HEK293 (cell line): ENCODE data around the gene MCF2L.

Experiments
- CTCF ChIA-PET: fragments of 350-600 bp; formaldehyde crosslinking; extraction: SDS; loops from one replicate; lab custom pipeline; 2021; ENCODE audit warnings: antibody characterized with exemption; lab: Yijun Ruan, JAX
- POLR2A ChIA-PET: fragments of 300-600 bp; formaldehyde crosslinking; extraction: SDS; loops from one replicate; lab custom pipeline; 2020; ENCODE audit warnings: antibody characterized with exemption, inconsistent platforms; lab: Yijun Ruan, JAX
- H3K27ac ChIP-seq: fragments of 200-500 bp; sonication (Bioruptor generic); 2 replicates; pipeline ENCODE4 v1.5.1; 2014; ENCODE audit warnings: low read depth, low read length, control low read depth, inconsistent platforms; ENCODE audit errors: extremely low read depth
- H3K36me3 ChIP-seq, 2 experiments: fragments of 200-500 bp in 1 of 2; sonication (Bioruptor generic) in 1 of 2; 1 replicate in 1 of 2; 2 replicates in 1 of 2; pipeline ENCODE4 v1.5.1; 2014 to 2017; ENCODE audit warnings: inconsistent platforms in 2 of 2, low read length in 2 of 2; ENCODE audit not compliant: control insufficient read depth in 2 of 2, insufficient read depth in 1 of 2
- H3K4me1 ChIP-seq: fragments of 200-500 bp; sonication (Bioruptor generic); 2 replicates; pipeline ENCODE4 v1.5.1; 2014; ENCODE audit warnings: mild to moderate bottlenecking, low read length, inconsistent platforms; ENCODE audit not compliant: control insufficient read depth, insufficient read depth
- H3K4me3 ChIP-seq: 2 replicates; pipeline ENCODE4 v1.5.1; 2011; ENCODE audit warnings: low read depth, mild to moderate bottlenecking, control low read depth, low read length, moderate library complexity
- H3K9me3 ChIP-seq: fragments of 200-500 bp; sonication (Bioruptor generic); 2 replicates; pipeline ENCODE4 v1.5.1; 2014; ENCODE audit warnings: low read depth, low read length, inconsistent platforms; ENCODE audit not compliant: control insufficient read depth, insufficient read depth
- FEZF1 ChIP-seq: fragments of 450-650 bp; formaldehyde crosslinking; IDR thresholded peaks from 2 replicates; pipeline ENCODE4 v1.5.1; 2016; ENCODE audit warnings: missing biosample characterization, missing genetic modification characterization
- KLF16 ChIP-seq: fragments of 450-650 bp; formaldehyde crosslinking; IDR thresholded peaks from 2 replicates; pipeline ENCODE4 v1.5.1; 2017; ENCODE audit warnings: missing biosample characterization, missing genetic modification characterization
- PATZ1 ChIP-seq: fragments of 450-650 bp; formaldehyde crosslinking; IDR thresholded peaks from 2 replicates; pipeline ENCODE4 v1.5.1; 2016; ENCODE audit warnings: missing biosample characterization, missing genetic modification characterization
- PRDM10 ChIP-seq: fragments of 450-650 bp; formaldehyde crosslinking; IDR thresholded peaks from 2 replicates; pipeline ENCODE4 v1.5.1; 2016; ENCODE audit warnings: missing biosample characterization, missing genetic modification characterization
- SCRT1 ChIP-seq: fragments of 450-650 bp; formaldehyde crosslinking; IDR thresholded peaks from 2 replicates; pipeline ENCODE4 v1.5.1; 2016; ENCODE audit warnings: missing biosample characterization, missing genetic modification characterization, borderline replicate concordance
- ZBTB48 ChIP-seq: fragments of 450-650 bp; formaldehyde crosslinking; IDR thresholded peaks from 2 replicates; pipeline ENCODE4 v1.5.1; 2016; ENCODE audit warnings: missing biosample characterization, missing genetic modification characterization
- ZBTB7A ChIP-seq: fragments of 450-650 bp; formaldehyde crosslinking; IDR thresholded peaks from 2 replicates; pipeline ENCODE4 v1.5.1; 2016; ENCODE audit warnings: low read depth, missing biosample characterization, missing genetic modification characterization
- ZNF121 ChIP-seq: fragments of 450-650 bp; formaldehyde crosslinking; IDR thresholded peaks from 2 replicates; pipeline ENCODE4 v1.5.1; 2016; ENCODE audit warnings: missing biosample characterization, missing genetic modification characterization
- ZNF311 ChIP-seq: fragments of 450-650 bp; formaldehyde crosslinking; IDR thresholded peaks from 2 replicates; pipeline ENCODE4 v1.5.1; 2017; ENCODE audit warnings: missing biosample characterization, missing genetic modification characterization, borderline replicate concordance
- ZNF521 ChIP-seq: fragments of 450-650 bp; formaldehyde crosslinking; IDR thresholded peaks from 2 replicates; pipeline ENCODE4 v1.5.1; 2017; ENCODE audit warnings: missing biosample characterization, mild to moderate bottlenecking, missing genetic modification characterization
- ZNF530 ChIP-seq: fragments of 450-650 bp; formaldehyde crosslinking; IDR thresholded peaks from 2 replicates; pipeline ENCODE4 v1.5.1; 2016; ENCODE audit warnings: low read depth, missing biosample characterization, missing genetic modification characterization
- ZNF549 ChIP-seq: fragments of 450-650 bp; IDR thresholded peaks from 2 replicates; pipeline ENCODE4 v1.5.1; 2018; ENCODE audit warnings: missing biosample characterization, missing genetic modification characterization, mild to moderate bottlenecking, inconsistent platforms, moderate library complexity
- ZNF555 ChIP-seq: fragments of 450-650 bp; formaldehyde crosslinking; conservative IDR thresholded peaks from 2 replicates; pipeline ENCODE4 v1.5.1; 2017; ENCODE audit warnings: missing biosample characterization, mild to moderate bottlenecking, missing genetic modification characterization, inconsistent platforms
- ZNF560 ChIP-seq: fragments of 450-650 bp; formaldehyde crosslinking; IDR thresholded peaks from 2 replicates; pipeline ENCODE4 v1.5.1; 2017; ENCODE audit warnings: missing biosample characterization, missing genetic modification characterization, borderline replicate concordance
- ZNF571 ChIP-seq: fragments of 450-650 bp; formaldehyde crosslinking; IDR thresholded peaks from 2 replicates; pipeline ENCODE4 v1.5.0; 2017; ENCODE audit warnings: missing biosample characterization, missing genetic modification characterization
- ZNF623 ChIP-seq: fragments of 450-650 bp; formaldehyde crosslinking; IDR thresholded peaks from 2 replicates; pipeline ENCODE4 v1.5.1; 2016; ENCODE audit warnings: missing biosample characterization, missing genetic modification characterization
- ZNF654 ChIP-seq: fragments of 450-650 bp; formaldehyde crosslinking; IDR thresholded peaks from 2 replicates; pipeline ENCODE4 v1.5.1; 2016; ENCODE audit warnings: low read depth, missing biosample characterization, missing genetic modification characterization
- TF ChIP-seq, protein P1 (sequence below): fragments of 450-650 bp; formaldehyde crosslinking; IDR thresholded peaks from 2 replicates; pipeline ENCODE4 v1.5.1; 2016; ENCODE audit warnings: missing biosample characterization, missing genetic modification characterization
- TF ChIP-seq, protein P2 (sequence below): fragments of 450-650 bp; formaldehyde crosslinking; conservative IDR thresholded peaks from 2 replicates; pipeline ENCODE4 v1.5.1; 2016; ENCODE audit warnings: low read depth, missing biosample characterization, missing genetic modification characterization
- TF ChIP-seq, protein P3 (sequence below): fragments of 450-650 bp; formaldehyde crosslinking; IDR thresholded peaks from 2 replicates; pipeline ENCODE4 v1.5.1; 2016; ENCODE audit warnings: missing biosample characterization, missing genetic modification characterization

Gene MCF2L

DNA sequence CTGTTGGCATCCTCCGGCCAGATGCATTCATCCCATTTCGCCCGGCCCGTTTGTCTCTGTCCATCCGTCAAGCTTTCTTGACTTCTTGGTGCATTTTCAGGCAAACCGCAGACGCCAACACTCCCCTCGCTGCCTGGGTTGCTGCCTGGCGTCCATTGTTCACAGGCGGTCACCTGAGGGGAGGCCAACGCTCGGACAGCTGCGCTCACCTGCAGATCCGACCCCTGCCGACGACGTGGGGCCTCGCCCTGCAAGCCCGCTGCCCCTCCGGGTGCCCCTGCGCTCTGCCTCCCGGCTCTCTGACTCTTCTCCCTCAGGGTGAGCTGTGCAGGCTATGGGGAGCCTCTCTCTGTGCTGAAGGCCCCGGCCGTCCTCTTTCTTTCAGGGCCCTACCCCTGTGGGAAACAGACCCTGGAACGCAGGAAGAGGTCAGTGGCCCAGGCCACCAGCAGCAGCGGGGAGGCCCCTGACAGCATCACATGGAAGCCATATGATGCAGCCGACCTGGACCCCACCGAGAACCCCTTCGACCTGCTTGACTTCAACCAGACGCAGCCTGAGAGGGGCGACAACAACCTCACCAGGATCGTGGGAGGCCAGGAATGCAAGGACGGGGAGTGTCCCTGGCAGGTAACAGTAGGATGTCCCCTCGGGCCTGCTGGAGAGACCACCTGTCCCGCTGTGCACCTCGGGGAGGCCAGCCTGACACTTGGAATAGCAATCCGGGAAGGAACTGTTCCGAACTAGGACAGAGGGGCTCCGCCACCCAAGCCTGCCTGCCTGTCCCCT is 174.6 kb downstream of the MCF2L start:
- Histone ChIP-seq H3K4me3 (no peak overlapping the region), H3K27ac (no peak overlapping the region)
- POLR2A ChIA-PET, result interaction anchor here (0.5 kb wide), 1 partner anchor 436 kb away, joined by 4 read pairs; no protein-coding TSS in a partner anchor
- no peak for TF ChIP-seq ZNF549 (tag by site-specific recombination)
- TF ChIP-seq, protein P1, sequence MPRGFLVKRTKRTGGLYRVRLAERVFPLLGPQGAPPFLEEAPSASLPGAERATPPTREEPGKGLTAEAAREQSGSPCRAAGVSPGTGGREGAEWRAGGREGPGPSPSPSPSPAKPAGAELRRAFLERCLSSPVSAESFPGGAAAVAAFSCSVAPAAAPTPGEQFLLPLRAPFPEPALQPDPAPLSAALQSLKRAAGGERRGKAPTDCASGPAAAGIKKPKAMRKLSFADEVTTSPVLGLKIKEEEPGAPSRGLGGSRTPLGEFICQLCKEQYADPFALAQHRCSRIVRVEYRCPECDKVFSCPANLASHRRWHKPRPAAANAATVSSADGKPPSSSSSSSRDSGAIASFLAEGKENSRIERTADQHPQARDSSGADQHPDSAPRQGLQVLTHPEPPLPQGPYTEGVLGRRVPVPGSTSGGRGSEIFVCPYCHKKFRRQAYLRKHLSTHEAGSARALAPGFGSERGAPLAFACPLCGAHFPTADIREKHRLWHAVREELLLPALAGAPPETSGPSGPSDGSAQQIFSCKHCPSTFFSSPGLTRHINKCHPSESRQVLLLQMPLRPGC (tag by site-specific recombination), result no peak
- TF ChIP-seq ZNF530 (tag by site-specific recombination), result no peak
- TF ChIP-seq ZNF623 (tag by site-specific recombination), result no peak
- no peak for TF ChIP-seq ZBTB7A
- no peak for TF ChIP-seq ZNF311 (tag by site-specific recombination)
- no peak for TF ChIP-seq ZBTB48 (tag by site-specific recombination)
- TF ChIP-seq, protein P2, sequence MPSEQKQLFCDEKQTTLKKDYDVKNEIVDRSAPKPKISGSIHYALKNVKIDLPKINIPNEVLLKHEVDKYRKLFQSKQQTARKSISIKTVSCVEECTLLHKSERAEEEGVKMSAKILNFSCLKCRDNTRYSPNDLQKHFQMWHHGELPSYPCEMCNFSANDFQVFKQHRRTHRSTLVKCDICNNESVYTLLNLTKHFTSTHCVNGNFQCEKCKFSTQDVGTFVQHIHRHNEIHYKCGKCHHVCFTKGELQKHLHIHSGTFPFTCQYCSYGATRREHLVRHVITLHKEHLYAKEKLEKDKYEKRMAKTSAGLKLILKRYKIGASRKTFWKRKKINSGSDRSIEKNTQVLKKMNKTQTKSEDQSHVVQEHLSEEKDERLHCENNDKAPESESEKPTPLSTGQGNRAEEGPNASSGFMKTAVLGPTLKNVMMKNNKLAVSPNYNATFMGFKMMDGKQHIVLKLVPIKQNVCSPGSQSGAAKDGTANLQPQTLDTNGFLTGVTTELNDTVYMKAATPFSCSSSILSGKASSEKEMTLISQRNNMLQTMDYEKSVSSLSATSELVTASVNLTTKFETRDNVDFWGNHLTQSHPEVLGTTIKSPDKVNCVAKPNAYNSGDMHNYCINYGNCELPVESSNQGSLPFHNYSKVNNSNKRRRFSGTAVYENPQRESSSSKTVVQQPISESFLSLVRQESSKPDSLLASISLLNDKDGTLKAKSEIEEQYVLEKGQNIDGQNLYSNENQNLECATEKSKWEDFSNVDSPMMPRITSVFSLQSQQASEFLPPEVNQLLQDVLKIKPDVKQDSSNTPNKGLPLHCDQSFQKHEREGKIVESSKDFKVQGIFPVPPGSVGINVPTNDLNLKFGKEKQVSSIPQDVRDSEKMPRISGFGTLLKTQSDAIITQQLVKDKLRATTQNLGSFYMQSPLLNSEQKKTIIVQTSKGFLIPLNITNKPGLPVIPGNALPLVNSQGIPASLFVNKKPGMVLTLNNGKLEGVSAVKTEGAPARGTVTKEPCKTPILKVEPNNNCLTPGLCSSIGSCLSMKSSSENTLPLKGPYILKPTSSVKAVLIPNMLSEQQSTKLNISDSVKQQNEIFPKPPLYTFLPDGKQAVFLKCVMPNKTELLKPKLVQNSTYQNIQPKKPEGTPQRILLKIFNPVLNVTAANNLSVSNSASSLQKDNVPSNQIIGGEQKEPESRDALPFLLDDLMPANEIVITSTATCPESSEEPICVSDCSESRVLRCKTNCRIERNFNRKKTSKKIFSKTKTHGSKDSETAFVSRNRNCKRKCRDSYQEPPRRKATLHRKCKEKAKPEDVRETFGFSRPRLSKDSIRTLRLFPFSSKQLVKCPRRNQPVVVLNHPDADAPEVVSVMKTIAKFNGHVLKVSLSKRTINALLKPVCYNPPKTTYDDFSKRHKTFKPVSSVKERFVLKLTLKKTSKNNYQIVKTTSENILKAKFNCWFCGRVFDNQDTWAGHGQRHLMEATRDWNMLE (tag by site-specific recombination), result no peak
- TF ChIP-seq KLF16 (tag by site-specific recombination), result no peak
- no peak for TF ChIP-seq SCRT1 (tag by site-specific recombination)
- TF ChIP-seq, all 188 proteins: peak for 0
- Histone ChIP-seq H3K9me3 (no peaks in the 10 kb centered on the region), H3K4me1 (no peaks in the 10 kb centered on the region), H3K36me3 (no peaks in the 10 kb centered on the region)
- CTCF ChIA-PET, result interaction anchor here (1.2 kb wide), 1 partner anchor 9 kb away, joined by 3 read pairs; no protein-coding TSS in a partner anchor

- Histone ChIP-seq H3K4me3 (no peak overlapping the region), H3K9me3 (no peaks in the 10 kb centered on the region), H3K27ac (no peak overlapping the region), H3K36me3 (no peaks in the 10 kb centered on the region), H3K4me1 (no peaks in the 10 kb centered on the region)
- ChIA-PET CTCF (no interaction called here), POLR2A (no interaction called here)
- TF ChIP-seq ZNF521 (tag by site-specific recombination), result no peak
- no peak for TF ChIP-seq ZNF654
- TF ChIP-seq PATZ1, result no peak
- no peak for TF ChIP-seq ZNF560 (tag by site-specific recombination)
- no peak for TF ChIP-seq ZNF549 (tag by site-specific recombination)
- no peak for TF ChIP-seq ZNF571 (tag by site-specific recombination)
- TF ChIP-seq, protein P3, sequence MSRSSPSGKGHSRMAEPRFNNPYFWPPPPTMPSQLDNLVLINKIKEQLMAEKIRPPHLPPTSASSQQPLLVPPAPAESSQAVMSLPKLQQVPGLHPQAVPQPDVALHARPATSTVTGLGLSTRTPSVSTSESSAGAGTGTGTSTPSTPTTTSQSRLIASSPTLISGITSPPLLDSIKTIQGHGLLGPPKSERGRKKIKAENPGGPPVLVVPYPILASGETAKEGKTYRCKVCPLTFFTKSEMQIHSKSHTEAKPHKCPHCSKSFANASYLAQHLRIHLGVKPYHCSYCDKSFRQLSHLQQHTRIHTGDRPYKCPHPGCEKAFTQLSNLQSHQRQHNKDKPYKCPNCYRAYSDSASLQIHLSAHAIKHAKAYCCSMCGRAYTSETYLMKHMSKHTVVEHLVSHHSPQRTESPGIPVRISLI (tag by site-specific recombination), result no peak
- TF ChIP-seq FEZF1, result no peak
- TF ChIP-seq ZNF121, result no peak
- TF ChIP-seq PRDM10 (tag by site-specific recombination), result no peak
- TF ChIP-seq SCRT1 (tag by site-specific recombination), result no peak
- TF ChIP-seq ZNF555 (tag by site-specific recombination), result no peak
These were observed 175.2 kb downstream of the MCF2L start for GRCh38 chr13:113144255-113144629.
